NCI-H1436 (cell line): ENCODE data around the gene OTUB1.

Experiments
- DNase-seq: peaks from one replicate; lab custom pipeline; 2025; lab: John Stamatoyannopoulos, UW

The OTUB1 gene

GRCh38 chr11:64005691-64006090 lies 19.5 kb downstream of the OTUB1 start:
- DNase-seq: no peak

- no peak for DNase-seq
Measured at GRCh38 chr11:64006398-64006797, 20.2 kb downstream of the OTUB1 start.

GRCh38 chr11:64007160-64007628 lies 21.0 kb downstream of the OTUB1 start:
- DNase-seq: no peak

GRCh38 chr11:64007629-64008282 lies 21.5 kb downstream of the OTUB1 start:
- DNase-seq: no peak

GRCh38 chr11:64008283-64008913 lies 22.2 kb downstream of the OTUB1 start:
- DNase-seq: no peak

- no peak for DNase-seq
Measured at GRCh38 chr11:64008914-64009633, 22.8 kb downstream of the OTUB1 start.

- DNase-seq: no peak
Measured at GRCh38 chr11:64009710-64010109, 23.5 kb downstream of the OTUB1 start.

- DNase-seq: no peak
Measured at GRCh38 chr11:64010783-64011182, 24.5 kb downstream of the OTUB1 start.

GRCh38 chr11:64011371-64011770 lies 25.1 kb downstream of the OTUB1 start:
- no peak for DNase-seq

- DNase-seq: no peak
Measured at GRCh38 chr11:64013141-64013896, 27.1 kb downstream of the OTUB1 start.

- DNase-seq: no peak
Measured at GRCh38 chr11:64014356-64014755, 28.1 kb downstream of the OTUB1 start.

- DNase-seq: no peak
Measured at GRCh38 chr11:64015510-64015909, 29.3 kb downstream of the OTUB1 start.

- DNase-seq: no peak
Measured at GRCh38 chr11:64015935-64016845, 30.0 kb downstream of the OTUB1 start.

- no peak for DNase-seq
Measured at GRCh38 chr11:64017945-64018224, 31.6 kb downstream of the OTUB1 start.

- no peak for DNase-seq
Measured at GRCh38 chr11:64018310-64018709, 32.1 kb downstream of the OTUB1 start.

GRCh38 chr11:64019106-64020037 lies 33.1 kb downstream of the OTUB1 start:
- DNase-seq: no peak

GRCh38 chr11:64020976-64021756 lies 34.9 kb downstream of the OTUB1 start:
- no peak for DNase-seq

- no peak for DNase-seq
Measured at GRCh38 chr11:64021757-64022093, 35.5 kb downstream of the OTUB1 start.

GRCh38 chr11:64022125-64022784 lies 36.0 kb downstream of the OTUB1 start:
- DNase-seq: no peak
